DMS79 treated with DMSO at 0.1 percent for 48 hours (cell line): ENCODE measurements around the gene MED13L.

Experiments
- DNase-seq: peaks from one replicate; lab custom pipeline; 2025; lab: John Stamatoyannopoulos, UW

Gene MED13L

GRCh38 chr12:115973968-115974724 lies 303.3 kb downstream of the MED13L start:
- DNase-seq = no peak

GRCh38 chr12:115973066-115973465 lies 304.4 kb downstream of the MED13L start:
- no peak for DNase-seq

GRCh38 chr12:115972241-115972640 lies 305.3 kb downstream of the MED13L start:
- no peak for DNase-seq

- no peak for DNase-seq
Measured at GRCh38 chr12:115968211-115968610, 309.3 kb downstream of the MED13L start.

- no peak for DNase-seq
Measured at GRCh38 chr12:115966376-115966775, 311.1 kb downstream of the MED13L start.

GRCh38 chr12:115964626-115965025 lies 312.9 kb downstream of the MED13L start:
- no peak for DNase-seq

- no peak for DNase-seq
Measured at GRCh38 chr12:115964214-115964613, 313.3 kb downstream of the MED13L start.

GRCh38 chr12:115962216-115962615 lies 315.3 kb downstream of the MED13L start:
- DNase-seq = no peak

GRCh38 chr12:115960868-115961802 lies 316.4 kb downstream of the MED13L start:
- DNase-seq = no peak

- no peak for DNase-seq
Measured at GRCh38 chr12:115957686-115958290, 319.7 kb downstream of the MED13L start.

GRCh38 chr12:115956659-115957058 lies 320.8 kb downstream of the MED13L start:
- no peak for DNase-seq

- no peak for DNase-seq
Measured at GRCh38 chr12:115956236-115956635, 321.3 kb downstream of the MED13L start.

GRCh38 chr12:115953450-115953849 lies 324.0 kb downstream of the MED13L start:
- no peak for DNase-seq

GRCh38 chr12:115953031-115953430 lies 324.5 kb downstream of the MED13L start:
- DNase-seq = no peak

- DNase-seq = no peak
Measured at GRCh38 chr12:115950959-115951358, 326.5 kb downstream of the MED13L start.

- DNase-seq = peak; percentile 14
Measured at GRCh38 chr12:115949675-115950074, 327.8 kb downstream of the MED13L start.

GRCh38 chr12:115947696-115948062 lies 329.8 kb downstream of the MED13L start:
- no peak for DNase-seq

- DNase-seq = no peak
Measured at GRCh38 chr12:115946867-115947695, 330.4 kb downstream of the MED13L start.

GRCh38 chr12:115946092-115946491 lies 331.4 kb downstream of the MED13L start:
- no peak for DNase-seq

GRCh38 chr12:115945491-115945885 lies 332.0 kb downstream of the MED13L start:
- DNase-seq = no peak

- no peak for DNase-seq
Measured at GRCh38 chr12:115944837-115945490, 332.5 kb downstream of the MED13L start.
